Mesendoderm (in vitro differentiated cells): Measurements from ENCODE around the gene CYP2A13.
"Not testable (repeated sequence)": the region's sequence is repeated elsewhere in the genome, so short reads cannot be mapped to it uniquely, and the experiment has no call there.

Experiments
- DNase-seq: peaks from one replicate; pipeline ENCODE4 v3.0.0; 2013
- H2AK5ac ChIP-seq: 2 replicates; pipeline ENCODE4 v1.6.1; 2013; ENCODE audit warnings: low read length, inconsistent platforms
- H2BK120ac ChIP-seq: 2 replicates; pipeline ENCODE4 v1.6.1; 2013; ENCODE audit warnings: low read depth, mild to moderate bottlenecking, low read length, moderate library complexity, mixed read lengths
- H2BK15ac ChIP-seq: replicated peaks from 2 replicates; pipeline ENCODE4 v1.6.1; 2013; ENCODE audit warnings: low read depth, mild to moderate bottlenecking, moderate library complexity
- H2BK5ac ChIP-seq: 2 replicates; pipeline ENCODE4 v1.6.1; 2013; ENCODE audit warnings: low read length, inconsistent platforms
- H3K18ac ChIP-seq: 2 replicates; pipeline ENCODE4 v1.6.1; 2013; ENCODE audit warnings: mild to moderate bottlenecking, low read length, mixed read lengths
- H3K23ac ChIP-seq: one replicate; pipeline ENCODE4 v1.6.1; 2013; ENCODE audit warnings: low read length
- H3K27ac ChIP-seq: 2 replicates; pipeline ENCODE4 v1.5.1; 2013; ENCODE audit warnings: low read depth, mild to moderate bottlenecking, inconsistent platforms, low read length, moderate library complexity
- H3K27me3 ChIP-seq: 2 replicates; pipeline ENCODE4 v1.6.1; 2013; ENCODE audit warnings: low read length, control low read depth, mild to moderate bottlenecking, inconsistent platforms; ENCODE audit not compliant: insufficient read depth, poor library complexity
- H3K36me3 ChIP-seq: 2 replicates; pipeline ENCODE4 v1.6.1; 2013; ENCODE audit warnings: low read length, inconsistent platforms; ENCODE audit not compliant: control insufficient read depth, insufficient read depth
- H3K4ac ChIP-seq: one replicate; pipeline ENCODE4 v1.6.1; 2013; ENCODE audit warnings: low read depth, mild to moderate bottlenecking, low read length, moderate library complexity
- H3K4me1 ChIP-seq: 2 replicates; pipeline ENCODE4 v1.6.1; 2013; ENCODE audit warnings: low read depth, low read length, inconsistent platforms; ENCODE audit not compliant: control insufficient read depth
- H3K4me2 ChIP-seq: 2 replicates; pipeline ENCODE4 v1.6.1; 2013; ENCODE audit warnings: low read length
- H3K4me3 ChIP-seq: 2 replicates; pipeline ENCODE4 v1.5.1; 2013; ENCODE audit warnings: mild to moderate bottlenecking, low read length
- H3K56ac ChIP-seq: one replicate; pipeline ENCODE4 v1.6.1; 2013; ENCODE audit warnings: low read length
- H3K79me1 ChIP-seq: 2 replicates; pipeline ENCODE4 v1.6.1; 2013; ENCODE audit warnings: low read length, inconsistent platforms
- H3K79me2 ChIP-seq: 2 replicates; pipeline ENCODE4 v1.6.1; 2013; ENCODE audit warnings: mild to moderate bottlenecking, low read length; ENCODE audit not compliant: control insufficient read depth, insufficient read depth
- H3K9ac ChIP-seq: 2 replicates; pipeline ENCODE4 v1.6.1; 2013; ENCODE audit warnings: low read length, inconsistent platforms
- H4K5ac ChIP-seq: one replicate; pipeline ENCODE4 v1.6.1; 2013; ENCODE audit warnings: low read length
- H4K8ac ChIP-seq: one replicate; pipeline ENCODE4 v1.6.1; 2013; ENCODE audit warnings: low read depth, mild to moderate bottlenecking, control low read depth, low read length, moderate library complexity
- WGBS: extraction: QIAGEN DNeasy Blood & Tissue Kit; methylation state at CpG from one replicate; pipeline ENCODE4 v1.1.7; 2013; ENCODE audit warnings: low lambda C conversion rate, missing lambda C conversion rate; ENCODE audit not compliant: insufficient coverage; ENCODE audit errors: extremely low coverage; 5-methylcytosine and 5-hydroxymethylcytosine counted together

CYP2A13 gene

DNA sequence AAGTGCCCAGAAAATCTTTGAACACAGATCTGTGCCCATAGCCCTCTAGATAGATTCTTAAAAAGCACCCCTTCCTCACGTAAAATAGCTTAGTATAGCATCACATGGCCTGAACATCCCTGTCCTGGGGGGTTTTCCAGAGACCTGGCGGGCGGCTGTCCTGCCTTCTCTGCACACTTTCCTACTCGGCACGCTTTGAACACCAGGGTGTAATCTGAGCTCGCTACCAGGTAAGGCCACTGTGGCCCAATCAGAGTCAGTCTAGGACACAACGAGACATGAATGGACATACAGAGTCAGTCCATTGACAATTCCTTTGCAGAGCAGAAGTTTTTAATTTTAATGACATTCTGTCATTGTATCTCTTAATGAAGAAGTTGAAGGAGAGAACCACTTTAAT is 8.1 kb downstream of the CYP2A13 start:
- Histone ChIP-seq H3K4me3 (no peak overlapping the region), H3K56ac (no peak overlapping the region), H3K27me3 (no peaks in the 10 kb centered on the region), H3K79me2 (no peaks in the 10 kb centered on the region), H3K79me1 (no peaks in the 10 kb centered on the region), H2BK5ac (no peak overlapping the region), H3K9ac (no peak overlapping the region), H3K23ac (no peak overlapping the region), H3K4me2 (no peak overlapping the region), H4K5ac (no peak overlapping the region), H3K36me3 (no peaks in the 10 kb centered on the region), H3K18ac (no peak overlapping the region), H2BK120ac (no peak overlapping the region), H2AK5ac (no peak overlapping the region), H2BK15ac (no peak overlapping the region), H3K4me1 (no peaks in the 10 kb centered on the region), H4K8ac (no peak overlapping the region), H3K4ac (no peak overlapping the region), H3K27ac (no peak overlapping the region)
- no CpG with 5 or more reads among the region's 7 CpGs for WGBS
- no peak for DNase-seq

DNA sequence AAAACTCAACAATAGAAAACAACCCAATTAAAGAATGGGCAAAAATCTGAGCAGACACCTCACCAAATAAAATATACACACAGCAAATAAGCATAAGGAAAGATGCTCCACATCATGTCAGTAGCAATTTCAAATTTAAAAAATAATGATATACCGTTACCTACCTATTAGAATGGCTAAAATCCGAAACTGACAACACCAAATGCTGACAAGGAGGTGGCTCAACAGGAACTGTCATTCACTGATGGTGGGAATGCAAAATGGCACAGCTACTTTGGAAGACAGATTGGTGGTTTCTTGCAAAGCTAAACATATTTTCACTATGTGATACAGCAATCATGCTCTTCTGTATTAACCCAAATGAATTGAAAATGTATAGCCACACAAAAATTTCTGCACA is 9.1 kb downstream of the CYP2A13 start:
- Histone ChIP-seq H3K27ac (no peak overlapping the region), H3K36me3 (no peaks in the 10 kb centered on the region), H2AK5ac (no peak overlapping the region), H3K56ac (no peak overlapping the region), H2BK15ac (no peak overlapping the region), H3K4ac (no peak overlapping the region), H3K79me1 (no peaks in the 10 kb centered on the region), H3K9ac (no peak overlapping the region), H3K79me2 (no peaks in the 10 kb centered on the region), H2BK5ac (no peak overlapping the region), H3K27me3 (no peaks in the 10 kb centered on the region), H3K4me2 (no peak overlapping the region), H4K8ac (no peak overlapping the region), H3K4me1 (no peaks in the 10 kb centered on the region), H3K4me3 (no peak overlapping the region), H4K5ac (no peak overlapping the region), H3K23ac (no peak overlapping the region), H2BK120ac (no peak overlapping the region), H3K18ac (no peak overlapping the region)
- DNase-seq, result no peak
- no CpG with 5 or more reads among the region's 2 CpGs for WGBS

DNA sequence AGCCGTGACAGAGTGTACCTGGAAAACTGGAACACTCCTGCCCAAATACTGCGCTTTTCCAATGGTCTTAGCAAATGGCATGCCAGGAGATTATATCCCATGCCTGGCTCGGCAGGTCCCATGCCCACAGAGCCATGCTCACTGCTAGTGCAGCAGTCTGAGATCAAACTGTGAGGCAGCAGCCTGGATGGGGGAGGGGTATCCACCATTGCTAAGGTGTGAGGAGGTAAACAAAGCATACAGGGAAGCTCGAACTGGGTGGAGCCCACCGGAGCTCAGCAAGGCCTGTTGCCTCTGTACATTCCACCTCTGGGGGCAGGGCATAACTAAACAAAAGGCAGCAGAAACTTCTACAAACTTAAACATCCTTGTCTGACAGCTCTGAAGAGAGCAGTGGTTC is 10.5 kb downstream of the CYP2A13 start:
- Histone ChIP-seq H3K56ac (no peak overlapping the region), H3K4me2 (no peak overlapping the region), H2BK120ac (no peak overlapping the region), H2BK5ac (no peak overlapping the region), H2BK15ac (no peak overlapping the region), H3K18ac (no peak overlapping the region), H2AK5ac (no peak overlapping the region), H3K9ac (no peak overlapping the region), H4K8ac (no peak overlapping the region), H3K79me2 (no peaks in the 10 kb centered on the region), H3K4me1 (no peaks in the 10 kb centered on the region), H3K23ac (no peak overlapping the region), H3K27ac (no peak overlapping the region), H3K79me1 (no peaks in the 10 kb centered on the region), H4K5ac (no peak overlapping the region), H3K27me3 (no peaks in the 10 kb centered on the region), H3K4me3 (no peak overlapping the region), H3K36me3 (no peaks in the 10 kb centered on the region), H3K4ac (no peak overlapping the region)
- DNase-seq, result no peak
- no CpG with 5 or more reads among the region's 5 CpGs for WGBS

DNA sequence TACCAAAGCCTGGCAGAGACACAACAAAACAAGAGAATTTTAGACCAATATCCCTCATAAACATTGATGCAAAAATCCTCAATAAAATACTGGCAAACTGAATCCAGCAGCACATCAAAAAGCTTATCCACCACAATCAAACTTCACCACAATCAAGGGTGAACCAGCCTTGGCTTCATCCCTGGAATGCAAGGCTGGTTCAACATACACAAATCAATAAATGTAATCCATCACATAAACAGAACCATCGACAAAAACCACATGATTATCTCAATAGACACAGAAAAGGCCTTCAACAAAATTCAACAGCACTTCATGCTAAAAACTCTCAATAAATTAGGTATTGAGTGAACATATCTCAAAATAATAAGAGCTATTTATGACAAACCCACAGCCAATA is 14.0 kb downstream of the CYP2A13 start:
- not testable (repeated sequence) for H3K23ac ChIP-seq, H2AK5ac ChIP-seq, H2BK15ac ChIP-seq, H3K4me2 ChIP-seq, H3K56ac ChIP-seq, H2BK120ac ChIP-seq, H3K36me3 ChIP-seq, H3K4ac ChIP-seq, DNase-seq, H3K79me1 ChIP-seq, H3K27me3 ChIP-seq, H3K18ac ChIP-seq, H3K4me3 ChIP-seq, H3K79me2 ChIP-seq, H2BK5ac ChIP-seq, H4K5ac ChIP-seq, H4K8ac ChIP-seq, H3K9ac ChIP-seq, H3K4me1 ChIP-seq, H3K27ac ChIP-seq
- WGBS, result no CpG with 5 or more reads among the region's 1 CpG

DNA sequence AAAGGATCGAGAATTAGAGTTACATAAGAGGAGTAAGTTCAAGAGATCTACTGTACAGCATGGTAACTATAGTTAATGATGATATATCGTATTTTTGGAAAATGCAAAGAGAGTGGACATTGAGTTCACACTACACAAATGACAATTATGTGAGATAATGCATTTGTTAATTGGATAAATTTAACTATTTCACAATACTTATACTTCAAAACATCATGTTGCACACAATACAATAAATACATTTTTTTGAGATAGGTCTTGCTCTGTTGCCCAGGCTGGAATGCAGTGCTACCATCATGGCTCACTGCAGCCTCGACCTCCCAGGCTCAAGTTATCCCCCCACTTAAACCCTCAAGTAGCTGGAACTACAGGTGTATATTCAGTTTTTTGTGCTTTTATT is 17.9 kb downstream of the CYP2A13 start:
- Histone ChIP-seq H3K4me3 (no peak overlapping the region), H3K4me2 (no peak overlapping the region), H3K79me1 (no peaks in the 10 kb centered on the region), H3K27me3 (no peaks in the 10 kb centered on the region), H3K4ac (no peak overlapping the region), H2BK15ac (no peak overlapping the region), H3K23ac (no peak overlapping the region), H3K27ac (no peak overlapping the region), H3K18ac (no peak overlapping the region), H3K9ac (no peak overlapping the region), H4K8ac (no peak overlapping the region), H3K56ac (no peak overlapping the region), H4K5ac (no peak overlapping the region), H2BK120ac (no peak overlapping the region), H2BK5ac (no peak overlapping the region), H2AK5ac (no peak overlapping the region), H3K4me1 (no peaks in the 10 kb centered on the region), H3K79me2 (no peaks in the 10 kb centered on the region), H3K36me3 (no peaks in the 10 kb centered on the region)
- DNase-seq, result no peak
- WGBS, result no CpG with 5 or more reads among the region's 3 CpGs

DNA sequence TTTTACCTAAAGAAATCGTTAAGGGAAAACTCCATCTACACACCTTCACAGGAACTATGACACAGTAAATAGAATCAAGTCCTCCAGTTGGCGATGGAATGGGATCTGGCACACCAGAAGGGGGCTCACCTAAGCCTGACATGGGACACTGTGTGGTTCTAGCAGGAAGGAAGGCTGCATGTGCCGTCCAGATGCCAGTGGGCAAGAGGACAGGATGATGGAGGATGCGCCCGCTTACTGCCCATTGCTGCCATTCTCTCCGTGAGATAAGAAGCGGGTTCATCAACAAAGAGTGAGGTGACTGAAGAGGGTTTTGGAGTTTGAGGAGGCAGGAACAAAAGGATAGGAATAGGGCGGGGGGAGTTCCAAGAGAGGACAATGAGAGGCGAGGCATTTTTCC is 23.0 kb downstream of the CYP2A13 start:
- Histone ChIP-seq H3K4me2 (no peak overlapping the region), H3K36me3 (no peaks in the 10 kb centered on the region), H3K27ac (no peak overlapping the region), H3K9ac (no peak overlapping the region), H3K79me1 (no peaks in the 10 kb centered on the region), H2AK5ac (no peak overlapping the region), H3K4me1 (no peaks in the 10 kb centered on the region), H3K56ac (no peak overlapping the region), H2BK5ac (no peak overlapping the region), H3K27me3 (no peaks in the 10 kb centered on the region), H4K5ac (no peak overlapping the region), H3K4ac (no peak overlapping the region), H2BK15ac (no peak overlapping the region), H3K18ac (no peak overlapping the region), H3K23ac (no peak overlapping the region), H4K8ac (no peak overlapping the region), H3K79me2 (no peaks in the 10 kb centered on the region), H3K4me3 (no peak overlapping the region), H2BK120ac (no peak overlapping the region)
- DNase-seq, result no peak
- no CpG with 5 or more reads among the region's 9 CpGs for WGBS
